Lower leg skin (tissue), 3 donors: Measurements from ENCODE around the gene XPC.

Experiments
- CTCF ChIP-seq, 3 donors: fragments of 450-650 bp; IDR thresholded peaks; one replicate each; pipeline ENCODE4 v1.5.1; 2016; ENCODE audit warnings: antibody characterized with exemption in 3 of 3, mild to moderate bottlenecking in 3 of 3, moderate library complexity in 2 of 3
- POLR2A ChIP-seq, 2 donors: fragments of 450-650 bp; IDR thresholded peaks; one replicate each; pipeline ENCODE4 v1.6.1; 2016 to 2017; ENCODE audit warnings: antibody characterized with exemption in 2 of 2, mild to moderate bottlenecking in 1 of 2, moderate library complexity in 1 of 2

GRCh38 chr3:14096742-14097141 is 81.7 kb downstream of the XPC start:
- TF ChIP-seq CTCF (IDR thresholded peaks at IDR 0.05) (no peak), POLR2A (IDR thresholded peaks at IDR 0.05) (no peak)
